ENCODE results near the gene KLHDC4.
A peak's percentile ranks its signal among the peaks of the same experiment; 100 is the strongest.
"Not testable (repeated sequence)": the region's sequence is repeated elsewhere in the genome, so short reads cannot be mapped to it uniquely, and the experiment has no call there.

Gene KLHDC4

GRCh38 chr16:87765776-87766484 is at the start of gene KLHDC4:
Gene KLHDC4, minus strand, starts transcription at chr16:87765986. Its CDS starts 96 bp downstream, at chr16:87765890.
- H3K4me1 ChIP-seq (ENCODE audit: control insufficient read depth, insufficient read depth, low read length): no peaks in the 10 kb centered on the region
- peak within 1 kb of the TSS; percentile 83 for H3K9ac ChIP-seq (ENCODE audit: low read depth, low read length)
- H3K27me3 ChIP-seq (ENCODE audit: control insufficient read depth, insufficient read depth, low read length): no peaks in the 10 kb centered on the region
- peak within 1 kb of the TSS; percentile 88 for H3K4me3 ChIP-seq (ENCODE audit: low read depth, low read length)
- H3K9me3 ChIP-seq (ENCODE audit: control insufficient read depth, insufficient read depth, low read length): no peaks in the 10 kb centered on the region
- peaks cover 16% of the 10 kb centered on the region for H3K36me3 ChIP-seq (ENCODE audit: control insufficient read depth, insufficient read depth, low read length)

GRCh38 chr16:87815567-87815966 is 49.8 kb upstream of the KLHDC4 start:
- Histone ChIP-seq H3K27me3 (ENCODE audit: control insufficient read depth, insufficient read depth, low read length) (no peaks in the 10 kb centered on the region), H3K9ac (ENCODE audit: low read depth, low read length) (no peak overlapping the region), H3K4me1 (ENCODE audit: control insufficient read depth, insufficient read depth, low read length) (peaks cover 3% of the 10 kb centered on the region), H3K9me3 (ENCODE audit: control insufficient read depth, insufficient read depth, low read length) (no peaks in the 10 kb centered on the region), H3K4me3 (ENCODE audit: low read depth, low read length) (no peak overlapping the region), H3K36me3 (ENCODE audit: control insufficient read depth, insufficient read depth, low read length) (no peaks in the 10 kb centered on the region)

- Histone ChIP-seq H3K27me3 (ENCODE audit: control insufficient read depth, insufficient read depth, low read length) (no peaks in the 10 kb centered on the region), H3K9me3 (ENCODE audit: control insufficient read depth, insufficient read depth, low read length) (no peaks in the 10 kb centered on the region), H3K4me1 (ENCODE audit: control insufficient read depth, insufficient read depth, low read length) (no peaks in the 10 kb centered on the region), H3K9ac (ENCODE audit: low read depth, low read length) (no peak overlapping the region), H3K4me3 (ENCODE audit: low read depth, low read length) (no peak overlapping the region), H3K36me3 (ENCODE audit: control insufficient read depth, insufficient read depth, low read length) (no peaks in the 10 kb centered on the region)
Observed at GRCh38 chr16:87812200-87812656, 46.4 kb upstream of the KLHDC4 start.

- H3K27me3 ChIP-seq (ENCODE audit: control insufficient read depth, insufficient read depth, low read length); H3K4me1 ChIP-seq (ENCODE audit: control insufficient read depth, insufficient read depth, low read length); H3K4me3 ChIP-seq (ENCODE audit: low read depth, low read length); H3K9me3 ChIP-seq (ENCODE audit: control insufficient read depth, insufficient read depth, low read length); H3K9ac ChIP-seq (ENCODE audit: low read depth, low read length); H3K36me3 ChIP-seq (ENCODE audit: control insufficient read depth, insufficient read depth, low read length): not testable (repeated sequence)
Observed at GRCh38 chr16:87811454-87811853, 45.7 kb upstream of the KLHDC4 start.

GRCh38 chr16:87809150-87809902 is 43.5 kb upstream of the KLHDC4 start:
- H3K4me3 ChIP-seq (ENCODE audit: low read depth, low read length): no peak overlapping the region
- peaks cover 2% of the 10 kb centered on the region for H3K4me1 ChIP-seq (ENCODE audit: control insufficient read depth, insufficient read depth, low read length)
- H3K27me3 ChIP-seq (ENCODE audit: control insufficient read depth, insufficient read depth, low read length): no peaks in the 10 kb centered on the region

GRCh38 chr16:87808108-87808507 is 42.3 kb upstream of the KLHDC4 start:
- Histone ChIP-seq H3K9ac (ENCODE audit: low read depth, low read length) (no peak overlapping the region), H3K9me3 (ENCODE audit: control insufficient read depth, insufficient read depth, low read length) (no peaks in the 10 kb centered on the region), H3K27me3 (ENCODE audit: control insufficient read depth, insufficient read depth, low read length) (no peaks in the 10 kb centered on the region), H3K4me3 (ENCODE audit: low read depth, low read length) (no peak overlapping the region), H3K36me3 (ENCODE audit: control insufficient read depth, insufficient read depth, low read length) (no peaks in the 10 kb centered on the region), H3K4me1 (ENCODE audit: control insufficient read depth, insufficient read depth, low read length) (peaks cover 2% of the 10 kb centered on the region)

More at GRCh38 chr16:87809150-87809902, 43.5 kb upstream of the KLHDC4 start:
- Histone ChIP-seq H3K9ac (ENCODE audit: low read depth, low read length) (no peak overlapping the region), H3K36me3 (ENCODE audit: control insufficient read depth, insufficient read depth, low read length) (no peaks in the 10 kb centered on the region), H3K9me3 (ENCODE audit: control insufficient read depth, insufficient read depth, low read length) (no peaks in the 10 kb centered on the region)

- H3K4me3 ChIP-seq (ENCODE audit: low read depth, low read length): no peak overlapping the region
- no peaks in the 10 kb centered on the region for H3K9me3 ChIP-seq (ENCODE audit: control insufficient read depth, insufficient read depth, low read length)
- H3K9ac ChIP-seq (ENCODE audit: low read depth, low read length): no peak overlapping the region
- no peaks in the 10 kb centered on the region for H3K27me3 ChIP-seq (ENCODE audit: control insufficient read depth, insufficient read depth, low read length)
- H3K36me3 ChIP-seq (ENCODE audit: control insufficient read depth, insufficient read depth, low read length): no peaks in the 10 kb centered on the region
- H3K4me1 ChIP-seq (ENCODE audit: control insufficient read depth, insufficient read depth, low read length): peaks cover 2% of the 10 kb centered on the region
Observed at GRCh38 chr16:87806641-87807546, 41.1 kb upstream of the KLHDC4 start.

GRCh38 chr16:87806261-87806640 is 40.5 kb upstream of the KLHDC4 start:
- H3K9me3 ChIP-seq (ENCODE audit: control insufficient read depth, insufficient read depth, low read length): no peaks in the 10 kb centered on the region
- H3K4me1 ChIP-seq (ENCODE audit: control insufficient read depth, insufficient read depth, low read length): peaks cover 2% of the 10 kb centered on the region
- H3K9ac ChIP-seq (ENCODE audit: low read depth, low read length): no peak overlapping the region
- H3K27me3 ChIP-seq (ENCODE audit: control insufficient read depth, insufficient read depth, low read length): no peaks in the 10 kb centered on the region
- no peak overlapping the region for H3K4me3 ChIP-seq (ENCODE audit: low read depth, low read length)
- H3K36me3 ChIP-seq (ENCODE audit: control insufficient read depth, insufficient read depth, low read length): no peaks in the 10 kb centered on the region

GRCh38 chr16:87803385-87803784 is 37.6 kb upstream of the KLHDC4 start:
- Histone ChIP-seq H3K27me3 (ENCODE audit: control insufficient read depth, insufficient read depth, low read length) (no peaks in the 10 kb centered on the region), H3K36me3 (ENCODE audit: control insufficient read depth, insufficient read depth, low read length) (no peaks in the 10 kb centered on the region), H3K4me3 (ENCODE audit: low read depth, low read length) (no peak overlapping the region), H3K9me3 (ENCODE audit: control insufficient read depth, insufficient read depth, low read length) (no peaks in the 10 kb centered on the region), H3K9ac (ENCODE audit: low read depth, low read length) (no peak overlapping the region), H3K4me1 (ENCODE audit: control insufficient read depth, insufficient read depth, low read length) (peaks cover 2% of the 10 kb centered on the region)

- H3K36me3 ChIP-seq (ENCODE audit: control insufficient read depth, insufficient read depth, low read length): no peaks in the 10 kb centered on the region
- no peaks in the 10 kb centered on the region for H3K9me3 ChIP-seq (ENCODE audit: control insufficient read depth, insufficient read depth, low read length)
- no peak overlapping the region for H3K9ac ChIP-seq (ENCODE audit: low read depth, low read length)
- H3K4me3 ChIP-seq (ENCODE audit: low read depth, low read length): no peak overlapping the region
- peaks cover 2% of the 10 kb centered on the region for H3K4me1 ChIP-seq (ENCODE audit: control insufficient read depth, insufficient read depth, low read length)
- H3K27me3 ChIP-seq (ENCODE audit: control insufficient read depth, insufficient read depth, low read length): no peaks in the 10 kb centered on the region
Observed at GRCh38 chr16:87802670-87803069, 36.9 kb upstream of the KLHDC4 start.

- no peaks in the 10 kb centered on the region for H3K27me3 ChIP-seq (ENCODE audit: control insufficient read depth, insufficient read depth, low read length)
- H3K36me3 ChIP-seq (ENCODE audit: control insufficient read depth, insufficient read depth, low read length): no peaks in the 10 kb centered on the region
- no peak overlapping the region for H3K9ac ChIP-seq (ENCODE audit: low read depth, low read length)
- H3K4me1 ChIP-seq (ENCODE audit: control insufficient read depth, insufficient read depth, low read length): no peaks in the 10 kb centered on the region
- no peak overlapping the region for H3K4me3 ChIP-seq (ENCODE audit: low read depth, low read length)
- no peaks in the 10 kb centered on the region for H3K9me3 ChIP-seq (ENCODE audit: control insufficient read depth, insufficient read depth, low read length)
Observed at GRCh38 chr16:87801679-87802259, 36.0 kb upstream of the KLHDC4 start.

All from iPS-15b (cell line).